ENCODE results near the gene INSL3.
"Not testable (repeated sequence)": the region's sequence is repeated elsewhere in the genome, so short reads cannot be mapped to it uniquely, and the experiment has no call there.

Gene INSL3

DNA sequence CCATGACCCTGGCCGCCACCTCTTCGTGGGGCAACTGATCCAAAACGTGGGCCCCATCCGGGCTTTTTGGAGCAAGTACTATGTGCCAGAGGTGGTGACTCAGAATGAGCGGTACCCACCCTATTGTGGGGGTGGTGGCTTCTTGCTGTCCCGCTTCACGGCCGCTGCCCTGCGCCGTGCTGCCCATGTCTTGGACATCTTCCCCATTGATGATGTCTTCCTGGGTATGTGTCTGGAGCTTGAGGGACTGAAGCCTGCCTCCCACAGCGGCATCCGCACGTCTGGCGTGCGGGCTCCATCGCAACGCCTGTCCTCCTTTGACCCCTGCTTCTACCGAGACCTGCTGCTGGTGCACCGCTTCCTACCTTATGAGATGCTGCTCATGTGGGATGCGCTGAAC lies 9.6 kb downstream of the INSL3 start:
- no peak for DNase-seq

DNA sequence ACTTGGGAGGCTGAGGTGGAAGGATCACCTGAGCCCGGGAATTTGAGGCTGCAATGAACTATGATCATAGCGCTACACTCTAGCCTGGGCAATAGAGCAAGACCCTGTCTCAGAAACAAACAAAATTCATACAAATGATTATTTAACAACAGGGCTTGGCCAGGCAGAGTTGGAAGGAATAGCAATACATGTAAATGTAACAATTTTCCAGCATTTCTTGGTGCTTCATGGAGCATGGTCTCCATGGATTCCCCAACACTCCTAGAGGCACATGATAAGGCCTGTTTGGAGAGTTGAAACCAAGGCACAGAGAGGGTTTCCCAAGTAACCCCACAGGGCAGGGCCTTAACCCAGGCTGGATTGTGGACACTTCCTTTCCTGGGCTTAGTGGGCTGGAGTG lies 10.2 kb downstream of the INSL3 start:
- no peak for DNase-seq

DNA sequence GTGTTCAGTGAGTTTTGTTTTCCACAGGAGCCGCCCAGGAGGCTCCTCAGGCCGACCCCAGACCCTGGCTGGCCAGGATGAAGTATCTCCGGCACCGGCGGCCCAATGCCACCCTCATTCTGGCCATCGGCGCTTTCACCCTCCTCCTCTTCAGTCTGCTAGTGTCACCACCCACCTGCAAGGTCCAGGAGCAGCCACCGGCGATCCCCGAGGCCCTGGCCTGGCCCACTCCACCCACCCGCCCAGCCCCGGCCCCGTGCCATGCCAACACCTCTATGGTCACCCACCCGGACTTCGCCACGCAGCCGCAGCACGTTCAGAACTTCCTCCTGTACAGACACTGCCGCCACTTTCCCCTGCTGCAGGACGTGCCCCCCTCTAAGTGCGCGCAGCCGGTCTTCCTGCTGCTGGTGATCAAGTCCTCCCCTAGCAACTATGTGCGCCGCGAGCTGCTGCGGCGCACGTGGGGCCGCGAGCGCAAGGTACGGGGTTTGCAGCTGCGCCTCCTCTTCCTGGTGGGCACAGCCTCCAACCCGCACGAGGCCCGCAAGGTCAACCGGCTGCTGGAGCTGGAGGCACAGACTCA lies 13.5 kb downstream of the INSL3 start:
- DNase-seq = peak; percentile 48

DNA sequence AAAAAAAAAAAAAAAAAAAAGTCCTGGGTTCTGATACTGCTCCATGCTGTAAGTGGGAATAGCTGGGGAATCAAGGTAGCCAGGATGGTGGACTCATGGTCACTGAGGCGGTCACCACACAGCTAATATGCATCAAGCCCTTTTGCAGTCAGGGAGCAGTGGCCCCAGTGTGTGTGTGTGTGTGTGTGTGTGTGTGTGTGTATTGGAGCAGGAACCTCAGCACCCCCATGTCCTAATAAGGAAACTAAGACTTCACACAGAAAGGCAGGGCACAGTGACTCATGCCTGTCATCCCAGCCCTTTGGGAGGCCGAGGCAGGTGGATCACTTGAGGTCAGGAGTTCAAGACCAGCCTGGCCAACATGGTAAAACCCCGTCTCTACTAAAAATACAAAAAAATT lies 14.4 kb downstream of the INSL3 start:
- no peak for DNase-seq

DNA sequence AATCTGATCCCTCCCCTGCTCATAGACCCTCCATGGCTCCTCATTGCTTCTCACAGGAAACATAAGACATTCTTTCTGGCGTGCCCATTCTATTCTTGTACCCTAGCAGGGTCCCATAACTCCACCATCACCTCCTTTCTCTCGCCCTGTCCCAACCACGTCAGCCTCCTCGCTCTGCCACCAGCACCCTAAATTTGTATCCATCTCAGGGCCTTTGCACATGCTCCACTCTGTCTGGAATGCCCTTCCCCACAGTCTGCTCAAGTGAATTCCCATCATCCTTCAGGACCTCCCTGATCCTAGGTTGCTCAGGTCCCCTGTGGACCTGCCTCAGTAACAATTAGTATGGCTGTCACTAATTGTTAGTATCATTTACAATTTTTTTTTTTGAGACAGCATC lies 15.9 kb downstream of the INSL3 start:
- DNase-seq = no peak

DNA sequence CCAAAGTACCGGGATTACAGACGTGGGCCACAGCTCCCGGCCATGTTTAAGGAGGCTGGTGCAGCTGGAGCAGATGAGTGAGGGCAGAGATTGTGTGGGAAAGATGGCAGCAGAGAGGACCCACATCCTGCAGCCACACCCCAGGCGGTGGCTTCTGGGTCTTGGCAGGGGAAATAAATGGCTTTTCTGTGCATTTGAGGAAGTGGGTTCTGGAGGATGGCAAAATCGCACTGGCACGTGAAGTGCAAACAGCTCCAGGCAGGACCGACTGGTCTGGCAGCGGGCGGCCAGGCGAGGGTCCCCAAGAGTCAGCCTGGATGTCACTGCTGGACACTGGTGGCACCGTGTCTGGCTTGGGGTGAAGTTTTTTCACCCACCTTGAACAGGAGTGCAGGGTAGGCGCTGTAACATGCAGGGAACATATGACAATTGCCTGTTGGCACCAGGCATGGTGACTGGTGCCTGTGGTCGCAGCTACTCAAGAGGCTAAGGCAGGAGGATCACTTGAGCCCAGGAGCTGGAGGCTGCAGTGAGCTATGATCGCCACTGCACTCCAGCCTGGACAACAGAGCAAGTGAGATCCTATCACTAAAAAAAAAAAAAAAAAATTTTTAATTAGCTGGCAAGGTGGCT lies 17.9 kb downstream of the INSL3 start:
- peak; percentile 91 for DNase-seq

DNA sequence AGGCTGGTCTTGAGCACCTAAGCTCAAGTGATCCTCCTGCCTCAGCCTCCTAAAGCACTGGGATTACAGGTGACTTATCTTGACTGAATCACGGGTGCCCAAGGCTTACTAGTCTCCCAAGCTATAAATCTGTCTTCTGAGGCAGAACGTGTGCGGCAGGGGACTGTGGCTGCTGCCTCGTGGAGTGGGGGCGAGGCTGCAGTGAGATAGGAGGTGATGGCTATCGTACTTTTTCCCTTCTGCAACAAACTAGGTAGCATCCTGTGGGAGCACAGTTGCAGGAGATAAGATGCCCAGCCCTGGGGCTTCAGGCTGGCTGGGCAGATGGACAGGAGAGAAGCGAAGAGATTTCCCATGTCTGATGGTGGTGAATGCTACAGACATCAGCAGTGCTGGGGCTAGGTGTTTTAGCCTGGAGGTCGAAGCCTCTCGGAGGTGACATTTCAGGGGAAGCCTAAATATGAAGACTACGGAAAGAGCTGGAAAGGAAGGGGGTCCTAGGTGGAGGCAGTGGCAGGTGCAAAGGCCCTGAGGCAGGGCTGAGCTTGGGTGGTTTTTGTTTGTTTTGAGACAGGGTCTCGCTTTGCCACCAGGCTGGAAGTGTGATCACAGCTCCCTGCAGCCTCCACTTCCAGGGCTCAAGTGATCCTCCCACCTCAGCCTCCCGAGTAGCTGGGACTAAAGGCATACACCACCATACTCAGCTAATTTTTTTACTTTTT lies 19.0 kb downstream of the INSL3 start:
- DNase-seq = no peak

DNA sequence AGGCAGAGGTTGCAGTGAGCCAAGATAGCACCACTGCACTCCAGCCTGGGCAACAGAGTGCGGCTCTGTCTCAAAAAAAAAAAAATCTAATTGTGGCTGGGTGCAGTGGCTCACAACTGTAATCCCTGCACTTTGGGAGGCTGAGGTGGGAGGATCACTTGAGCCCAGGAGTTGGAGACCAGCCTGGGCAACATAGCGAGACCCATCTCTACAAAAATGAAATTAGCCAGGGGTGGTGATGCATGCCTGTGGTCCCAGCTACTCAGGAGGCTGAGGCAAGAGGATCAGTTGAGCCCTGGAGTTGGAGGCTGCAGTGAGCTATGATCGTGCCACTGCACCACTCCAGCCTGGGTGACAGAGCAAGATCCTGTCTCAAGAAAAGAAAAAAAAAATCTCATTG lies 22.7 kb downstream of the INSL3 start:
- not testable (repeated sequence) for DNase-seq

DNA sequence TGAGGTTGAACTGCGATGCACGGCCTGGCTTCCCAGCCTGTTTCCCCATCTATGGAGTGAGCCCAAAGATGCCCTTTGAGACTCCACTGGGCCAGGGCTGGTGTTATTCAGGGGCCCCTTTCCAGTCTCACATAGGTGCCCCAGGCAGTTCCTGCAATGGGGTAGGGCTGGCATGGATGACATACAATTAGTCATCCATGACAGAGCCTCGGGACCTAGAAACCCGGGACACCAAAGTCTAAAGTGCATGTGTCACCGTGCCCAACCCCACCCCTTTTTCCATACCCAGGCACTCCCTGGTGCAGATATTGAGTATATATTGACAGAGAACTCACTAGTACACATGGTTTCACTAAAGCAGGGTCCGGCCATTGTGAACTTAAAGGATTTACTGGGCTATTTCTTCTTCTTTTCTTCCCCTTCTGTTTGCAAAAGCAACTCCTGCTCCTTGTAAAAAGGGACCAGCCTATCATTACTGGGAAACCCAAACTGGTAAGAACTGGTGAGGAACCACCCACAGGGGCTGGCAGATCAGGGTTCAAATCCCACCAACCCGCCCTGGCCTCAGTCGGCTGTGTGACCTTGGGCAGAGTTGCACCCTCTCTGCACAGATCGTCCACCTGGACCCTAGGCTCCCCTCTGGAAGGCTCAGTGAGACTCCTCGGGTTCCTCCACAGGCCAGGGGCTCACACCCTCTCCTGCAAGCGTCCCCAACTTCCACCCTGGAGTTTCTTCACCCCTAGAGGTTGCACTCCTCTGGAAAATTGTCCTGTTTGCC lies 23.7 kb downstream of the INSL3 start:
- no peak for DNase-seq

DNA sequence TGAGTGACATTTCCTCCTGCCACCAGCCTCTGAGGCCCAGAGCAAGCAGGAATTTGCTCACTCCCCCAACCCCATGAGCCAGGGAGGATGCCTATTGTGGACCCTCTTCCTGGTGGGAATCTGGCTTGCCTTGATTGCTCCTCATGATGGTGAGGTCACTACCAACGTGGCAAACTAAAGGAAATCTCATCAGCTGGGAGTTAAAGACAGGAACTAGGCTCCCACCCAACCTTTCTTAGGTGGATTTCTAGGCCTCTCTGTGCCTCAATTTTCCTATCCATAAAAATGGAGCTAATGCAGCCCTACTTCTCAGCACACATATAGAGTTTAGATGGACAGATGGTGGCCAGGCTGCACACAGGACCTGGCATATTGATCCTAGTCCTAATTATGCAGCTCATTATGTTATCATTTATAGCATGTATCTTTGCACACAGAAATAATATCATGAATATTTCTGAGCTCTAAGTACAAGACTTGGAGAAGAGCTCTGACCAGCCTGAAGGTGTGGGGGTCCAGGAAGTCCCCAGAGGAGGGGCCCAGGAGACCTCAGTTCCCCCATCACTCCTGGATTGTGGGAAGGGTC lies 24.4 kb downstream of the INSL3 start:
- no peak for DNase-seq

DNA sequence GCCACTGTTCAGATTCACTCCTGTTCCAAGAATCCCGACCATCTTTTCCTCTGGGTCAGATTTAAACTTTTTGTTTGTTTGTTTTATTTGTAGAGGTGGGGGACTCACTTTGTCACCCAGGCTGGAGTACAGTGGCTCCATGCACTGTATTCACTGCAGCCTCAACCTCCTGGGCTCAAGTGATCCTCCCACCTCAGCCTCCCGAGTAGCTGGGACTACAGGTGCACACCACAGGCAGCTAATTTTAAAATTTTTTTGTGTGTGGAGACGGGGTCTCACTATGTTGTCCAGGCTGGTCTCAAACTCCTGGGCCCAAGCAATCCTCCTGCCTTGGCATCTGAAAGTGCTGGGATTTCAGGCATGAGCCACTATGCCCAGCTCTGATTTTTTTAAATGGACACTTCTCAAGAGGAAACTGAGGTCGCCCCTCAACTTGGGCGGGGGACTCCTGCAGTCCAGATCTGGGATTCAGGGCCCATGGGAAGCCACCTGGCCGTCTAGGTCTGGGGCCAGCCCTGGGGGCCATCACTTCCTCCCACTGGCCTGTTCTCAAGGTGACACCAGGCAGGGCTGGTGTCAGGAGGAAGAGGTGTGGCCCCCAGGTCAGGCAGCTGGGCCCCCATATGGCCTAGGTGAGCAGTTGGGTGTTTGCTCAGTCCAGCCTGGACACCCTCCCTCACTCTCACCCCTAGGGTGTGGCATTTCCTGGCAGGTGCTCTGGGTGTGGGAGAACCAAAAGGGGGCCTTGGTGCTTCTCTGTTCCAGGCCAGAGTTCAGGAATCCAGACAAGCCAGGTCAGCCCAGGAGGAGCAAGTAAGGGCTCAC lies 25.1 kb downstream of the INSL3 start:
- no peak for DNase-seq

DNA sequence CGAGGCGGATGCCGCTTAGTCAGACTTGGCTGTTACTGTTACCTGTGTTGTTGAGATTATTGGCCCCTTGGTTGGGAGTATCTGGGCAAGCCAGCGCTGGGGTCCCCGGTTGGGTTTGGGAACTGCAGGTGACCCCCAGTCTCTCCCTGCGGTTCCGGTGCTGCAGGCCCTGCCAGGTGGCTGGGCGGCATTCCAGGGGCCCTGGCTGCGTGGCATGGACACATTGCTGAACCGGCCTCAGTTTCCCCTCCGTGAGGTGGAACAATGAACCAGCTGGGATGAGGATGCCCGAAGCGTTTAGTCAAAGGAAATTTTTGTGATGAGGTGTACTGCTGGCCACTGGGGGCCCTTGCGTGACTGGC lies 25.8 kb downstream of the INSL3 start:
- no peak for DNase-seq

DNA sequence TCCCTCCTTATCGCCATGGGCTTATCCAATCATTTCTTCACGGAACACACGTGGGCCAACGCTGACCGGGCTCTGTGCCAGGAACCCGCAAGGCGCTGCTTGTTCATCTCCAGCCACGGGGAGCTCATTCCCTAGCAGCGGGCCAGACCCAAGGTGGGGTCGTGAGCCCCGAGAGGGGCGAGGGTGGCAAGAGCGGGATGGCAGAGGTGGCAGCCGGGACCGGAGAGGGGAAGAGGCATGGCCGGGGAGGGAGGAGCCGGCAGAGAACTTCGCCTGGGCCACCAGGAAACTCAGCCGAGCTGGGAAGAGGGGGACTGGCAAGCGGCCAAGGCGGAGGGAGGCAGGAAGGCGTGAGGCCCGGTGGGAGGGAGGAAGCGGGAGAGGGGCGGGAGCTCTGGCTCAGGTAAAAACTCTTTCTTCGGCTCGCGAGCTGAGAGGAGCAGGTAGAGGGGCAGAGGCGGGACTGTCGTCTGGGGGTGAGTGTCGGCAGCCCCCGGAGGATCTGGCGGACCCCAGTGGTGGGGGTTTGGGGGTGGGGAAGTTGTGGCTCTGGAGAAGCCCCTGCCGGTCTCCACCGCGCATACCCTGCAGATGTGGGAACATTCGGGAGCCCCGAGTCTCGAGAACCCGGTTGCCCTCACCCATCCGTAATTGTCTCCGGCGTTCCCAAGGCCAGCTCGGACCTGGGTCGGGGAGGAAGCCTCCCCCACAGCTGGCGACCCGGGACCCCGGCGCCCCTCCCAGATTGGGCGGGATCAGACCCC lies 26.4 kb downstream of the INSL3 start, which contains the start of gene B3GNT3:
B3GNT3 (plus strand) TSS at position 408 of the 764 bp plus-strand sequence. CDS start 12,670 bp downstream, outside the sequence.
- DNase-seq = peak; percentile 43

DNA sequence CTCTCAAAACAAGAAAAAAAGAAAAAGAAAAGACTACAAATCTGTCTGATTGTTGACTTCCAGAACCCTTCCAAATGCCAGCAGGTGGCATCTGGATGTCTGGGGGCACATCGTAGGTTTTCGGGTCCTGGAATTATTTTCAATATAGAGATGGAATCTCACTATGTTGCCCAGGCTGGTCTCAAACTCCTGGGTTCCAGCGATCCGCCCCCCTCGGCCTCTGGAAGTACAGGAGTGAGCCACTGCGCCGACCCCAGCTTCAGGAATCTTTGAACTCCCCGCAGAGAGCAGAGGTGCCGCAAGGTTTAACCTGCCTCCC lies 26.9 kb downstream of the INSL3 start:
- DNase-seq = no peak

DNA sequence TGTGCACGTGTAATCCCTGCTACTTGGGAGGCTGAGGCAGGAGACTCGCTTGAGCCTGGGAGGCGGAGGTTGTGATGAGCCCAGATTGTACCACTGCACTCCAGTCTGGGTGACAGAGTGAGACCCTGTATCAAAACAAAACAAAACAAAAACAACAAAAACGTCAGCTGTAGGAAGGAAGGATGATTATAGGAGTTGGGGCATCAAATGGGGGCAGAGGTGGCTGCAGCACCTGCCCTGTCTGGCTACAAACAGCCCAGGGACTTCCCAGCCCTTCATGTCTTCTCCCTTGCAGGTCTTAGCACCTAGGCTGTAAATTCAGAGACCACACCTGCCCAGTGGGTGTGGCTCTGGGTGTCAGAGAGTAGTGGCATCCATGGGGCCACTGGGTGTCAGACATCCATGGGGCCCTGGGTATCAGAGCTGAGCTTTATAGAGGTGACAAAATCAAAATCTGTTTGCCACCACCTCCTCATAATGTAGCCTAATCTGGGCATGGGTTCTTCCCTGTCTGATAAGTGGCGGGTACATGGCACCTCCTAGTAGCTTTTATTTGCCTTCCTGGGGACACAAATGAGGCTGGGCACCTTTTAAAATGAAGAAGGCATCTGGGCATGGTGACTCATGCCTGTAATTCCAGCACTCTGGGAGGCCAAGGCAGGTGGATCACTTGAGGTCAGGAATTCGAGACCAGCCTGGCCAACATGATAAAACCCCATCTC lies 31.1 kb downstream of the INSL3 start:
- no peak for DNase-seq

DNA sequence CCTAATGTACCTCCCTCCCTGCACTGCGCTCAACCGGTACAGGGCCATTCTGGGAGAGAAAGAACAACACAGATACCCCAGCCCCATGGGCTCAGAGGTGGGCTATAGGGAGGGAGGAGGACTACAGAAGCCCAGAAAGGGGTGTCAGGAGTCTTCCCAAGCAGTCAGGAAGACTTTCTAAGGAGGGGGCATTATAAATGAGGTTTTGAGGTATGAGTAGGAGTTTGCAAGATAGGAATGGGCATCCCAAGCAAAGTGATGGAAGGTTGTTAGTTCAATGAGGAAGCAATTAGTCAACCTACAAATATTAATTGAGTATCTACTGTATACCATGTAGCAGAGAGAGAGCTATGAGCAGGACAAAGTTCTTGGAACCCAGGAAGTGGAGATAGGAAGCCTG lies 32.7 kb downstream of the INSL3 start:
- DNase-seq = no peak

DNA sequence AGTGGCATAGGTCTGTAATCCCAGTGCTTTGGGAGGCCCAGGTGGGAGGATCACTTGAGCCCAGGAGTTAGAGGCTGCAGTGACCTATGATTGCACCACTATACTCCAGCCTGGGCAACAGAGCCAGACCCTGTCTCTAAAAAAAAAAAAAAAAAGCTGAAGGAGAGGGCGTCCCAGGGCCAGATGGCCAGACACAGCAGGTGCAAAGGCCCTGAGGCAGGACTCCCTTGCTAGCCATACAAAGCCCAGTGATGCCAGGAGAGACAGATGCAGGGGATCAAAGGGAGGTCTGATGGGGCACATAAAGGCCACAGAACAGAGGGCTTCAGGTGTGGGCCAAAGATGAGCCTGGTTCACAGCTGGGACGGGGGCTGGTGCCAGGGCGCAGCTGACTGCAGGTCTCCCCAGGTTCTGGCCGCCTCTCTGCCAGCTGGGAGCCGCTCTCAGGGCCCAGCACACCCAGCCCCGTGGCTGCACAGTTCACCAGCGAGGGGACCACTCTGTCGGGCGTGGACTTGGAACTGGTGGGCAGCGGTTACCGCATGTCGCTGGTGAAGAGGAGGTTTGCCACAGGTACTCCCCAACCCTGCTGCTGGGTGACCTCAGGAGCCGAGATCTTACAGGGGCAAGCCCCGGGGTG lies 33.9 kb downstream of the INSL3 start:
- no peak for DNase-seq

DNA sequence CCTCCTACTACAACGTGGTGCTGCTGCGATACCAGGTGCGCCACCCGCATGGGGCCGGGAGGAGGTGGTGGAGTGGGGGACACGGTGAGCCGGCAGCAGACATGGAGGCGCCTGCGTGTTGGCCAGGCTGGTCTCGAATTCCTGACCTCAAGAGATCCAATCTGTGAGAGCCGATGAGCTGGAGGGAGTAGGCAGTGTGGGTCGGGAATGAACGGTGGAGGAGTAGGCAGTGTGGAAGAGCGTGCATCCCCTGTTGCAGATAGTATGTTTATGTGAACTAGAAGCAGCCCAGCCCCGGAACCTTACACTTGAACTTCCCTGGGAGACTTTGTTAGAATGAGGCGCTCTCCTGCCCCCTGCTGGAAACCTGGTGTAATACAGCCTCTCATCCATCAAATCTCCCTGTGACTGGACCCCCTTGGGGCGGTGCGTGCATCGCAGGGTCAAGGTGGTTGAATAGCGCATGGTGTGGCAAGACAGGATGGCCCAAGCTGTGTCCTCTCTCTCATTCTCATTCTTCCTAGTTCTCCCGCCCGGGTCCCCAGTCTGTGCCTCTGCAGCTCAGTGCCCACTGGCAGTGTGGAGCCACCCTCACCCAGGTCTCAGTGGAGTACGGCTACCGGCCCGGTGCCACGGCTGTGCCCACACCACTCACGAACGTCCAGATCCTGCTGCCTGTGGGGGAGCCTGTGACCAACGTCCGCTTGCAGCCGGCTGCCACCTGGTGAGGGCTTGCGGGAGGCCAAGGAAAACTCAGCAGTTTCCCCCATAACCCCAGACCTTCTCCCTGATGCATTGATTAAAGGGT lies 36.9 kb downstream of the INSL3 start:
- peak; percentile 91 for DNase-seq

DNA sequence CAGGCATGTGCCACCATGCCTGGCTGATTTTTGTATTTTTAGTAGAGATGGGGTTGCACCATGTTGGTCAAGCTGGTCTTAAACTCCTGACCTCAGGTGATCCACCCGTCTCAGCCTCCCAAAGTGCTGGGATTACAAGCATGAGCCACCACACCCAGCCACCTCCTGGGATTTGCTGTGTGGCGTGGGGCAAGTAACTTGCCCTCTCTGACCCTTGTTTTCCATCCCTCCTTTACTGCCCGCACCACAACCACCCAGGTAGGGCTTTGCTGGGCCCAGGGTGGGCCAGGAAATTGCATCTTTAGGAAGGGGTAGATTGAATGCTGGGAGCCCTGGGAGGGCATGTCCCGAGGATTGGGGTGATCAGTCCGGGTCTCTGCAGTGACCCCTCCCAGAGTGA lies 37.6 kb downstream of the INSL3 start:
- not testable (repeated sequence) for DNase-seq

DNA sequence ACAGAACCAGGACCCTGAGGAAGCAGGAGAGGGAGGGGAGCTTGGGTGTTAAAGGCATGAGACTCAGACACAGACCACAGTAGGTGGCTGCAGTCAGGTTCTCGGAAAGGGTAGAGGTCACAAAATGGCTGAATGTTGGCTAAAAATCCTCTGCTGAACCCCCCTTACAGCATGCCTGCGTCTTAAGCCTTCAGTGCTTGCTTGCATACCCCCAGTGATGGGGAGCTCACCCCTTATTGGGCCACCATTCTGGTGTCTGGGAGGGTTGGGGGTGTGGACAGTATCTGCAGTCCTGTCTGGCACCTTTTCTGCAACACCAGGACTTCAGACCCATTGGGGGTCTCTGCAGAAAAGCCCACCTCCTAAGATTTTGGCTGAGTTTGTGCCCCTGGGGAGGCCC lies 40.5 kb downstream of the INSL3 start:
- no peak for DNase-seq

Data from hematopoietic multipotent progenitor cell treated with erythropoietin and hydrocortisone succinate and interleukin-3 and kit ligand, for 4 days (in vitro differentiated cells).